GM18861 (cell line): ENCODE results near the gene BHLHE23.
A peak's percentile ranks its signal among the peaks of the same experiment; 100 is the strongest.

Experiments used
- ATAC-seq: cut with Tn5 transposase; IDR thresholded peaks from one replicate; pipeline ENCODE4 v1.9.1; 2021; ENCODE audit not compliant: unreplicated experiment

Gene BHLHE23

DNA sequence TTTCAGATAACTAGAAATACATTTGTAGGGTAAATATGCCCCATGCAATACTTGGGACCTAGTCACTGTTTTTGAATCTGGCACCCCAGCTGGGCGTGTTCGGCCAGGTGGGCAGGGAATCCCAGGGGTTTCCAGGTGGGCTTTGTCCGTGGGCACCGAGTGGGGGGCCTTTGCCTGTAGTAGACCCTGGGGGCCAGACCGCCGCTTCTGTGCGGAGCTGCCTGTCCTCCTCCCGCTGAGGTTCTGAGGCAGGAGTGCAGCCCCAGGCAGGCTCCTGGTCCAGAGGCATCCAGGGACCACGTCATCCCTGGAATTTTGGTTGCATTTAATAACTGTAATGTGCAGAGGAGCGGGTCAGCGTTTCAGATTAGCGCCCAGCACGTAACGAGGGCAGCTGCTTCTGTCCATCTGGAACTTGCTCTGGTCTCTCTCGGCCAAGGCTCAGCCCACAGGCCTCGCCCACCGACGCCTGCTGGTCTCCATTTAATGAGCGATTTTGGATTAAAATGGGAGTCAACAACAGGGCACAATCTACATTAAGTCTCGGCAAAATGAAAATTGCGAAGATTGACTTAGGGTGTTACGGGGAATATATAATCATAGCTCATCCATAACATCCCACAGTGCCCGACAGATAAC is 12.8 kb downstream of the BHLHE23 start:
- ATAC-seq: no peak

DNA sequence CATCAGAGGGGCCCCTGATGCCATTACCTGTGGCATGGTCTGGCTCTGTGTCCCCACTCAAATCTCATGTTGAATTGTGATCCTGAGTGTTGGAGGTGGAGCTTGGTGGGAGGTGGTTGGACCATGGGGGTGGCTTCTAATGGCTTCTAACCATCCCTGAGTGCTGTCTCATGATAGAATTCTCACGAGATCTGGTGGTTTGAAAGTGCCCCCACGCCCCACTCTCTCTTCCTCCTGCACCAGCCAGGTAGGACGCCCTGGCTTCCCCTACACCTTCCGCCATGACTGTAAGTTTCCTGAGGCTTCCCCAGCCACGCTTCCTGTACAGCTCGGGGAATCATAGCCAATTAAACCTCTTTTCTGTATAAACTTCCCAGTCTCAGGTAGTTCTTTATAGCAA is 14.9 kb downstream of the BHLHE23 start:
- ATAC-seq: no peak

DNA sequence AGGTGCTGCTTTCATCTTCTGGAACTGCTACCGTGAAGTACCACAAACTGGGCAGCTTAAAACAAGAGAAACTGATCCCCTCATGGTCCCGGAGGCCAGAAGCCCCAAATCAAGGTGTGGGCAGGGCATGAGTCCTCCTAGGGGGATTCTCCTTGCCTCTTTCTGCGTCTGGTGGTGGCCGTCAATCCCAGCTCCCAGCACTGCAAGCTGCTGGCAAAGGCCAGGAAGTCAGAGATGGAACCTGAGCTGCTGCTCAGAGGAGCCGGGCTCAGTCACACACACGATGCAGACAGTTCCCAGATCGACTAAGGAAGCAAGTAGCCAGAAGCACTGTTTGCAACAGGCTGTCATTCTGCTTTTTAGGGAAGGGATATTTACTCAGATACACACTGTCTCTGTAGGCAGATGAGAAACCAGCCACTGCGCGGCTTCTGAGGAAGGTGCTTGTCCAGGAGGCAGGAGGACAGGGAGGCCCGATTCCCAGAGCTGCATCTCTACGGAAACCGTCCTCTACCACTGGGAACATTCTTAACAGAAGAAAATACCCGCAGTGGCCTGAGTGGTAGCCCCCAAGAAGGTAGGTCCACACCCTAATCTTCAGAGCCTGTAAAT is 15.5 kb downstream of the BHLHE23 start:
- ATAC-seq: no peak

DNA sequence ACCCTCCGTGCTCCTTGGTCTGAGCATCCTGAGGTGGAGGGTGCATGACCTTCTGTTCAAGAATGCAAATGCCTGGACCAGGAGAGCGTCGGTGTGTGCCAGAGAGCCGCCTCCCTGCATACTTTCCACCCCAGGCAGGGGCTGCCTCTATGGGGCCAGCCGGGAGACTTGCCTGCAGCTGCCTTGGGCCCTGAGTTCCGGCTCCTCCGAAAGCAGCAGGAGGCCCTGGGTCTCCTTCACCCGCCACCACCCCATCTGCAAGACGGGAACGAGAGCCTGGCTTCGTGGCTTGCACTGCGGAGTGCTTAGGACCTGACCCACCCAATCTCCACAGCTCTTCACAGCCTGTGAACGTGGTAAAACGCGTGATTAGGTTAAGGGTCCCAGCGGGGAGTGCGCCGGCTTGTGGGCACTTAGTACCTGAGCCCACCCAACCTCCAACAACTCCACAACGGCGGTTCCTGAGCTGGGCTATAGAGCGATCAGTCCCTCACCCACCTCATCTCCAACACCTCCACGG is 16.4 kb downstream of the BHLHE23 start:
- no peak for ATAC-seq

DNA sequence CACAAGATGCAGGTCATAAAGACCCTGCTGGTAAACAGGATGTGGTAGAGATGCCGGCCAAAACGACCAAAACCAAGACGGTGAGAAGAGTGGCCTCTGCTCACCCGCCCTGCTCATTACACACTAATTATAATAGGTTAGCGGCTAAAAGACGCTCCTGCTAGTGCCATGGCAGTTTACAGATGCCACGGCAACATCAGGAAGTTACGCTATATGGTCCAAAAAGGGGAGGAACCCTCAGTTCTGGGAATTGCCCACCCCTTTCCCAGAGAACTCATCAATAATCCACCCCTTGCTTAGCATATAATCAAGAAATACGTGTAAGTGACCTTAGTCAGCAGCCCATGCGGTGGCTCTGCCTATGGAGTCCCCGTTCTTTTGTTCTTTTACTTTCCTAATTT is 17.6 kb downstream of the BHLHE23 start:
- no peak for ATAC-seq

DNA sequence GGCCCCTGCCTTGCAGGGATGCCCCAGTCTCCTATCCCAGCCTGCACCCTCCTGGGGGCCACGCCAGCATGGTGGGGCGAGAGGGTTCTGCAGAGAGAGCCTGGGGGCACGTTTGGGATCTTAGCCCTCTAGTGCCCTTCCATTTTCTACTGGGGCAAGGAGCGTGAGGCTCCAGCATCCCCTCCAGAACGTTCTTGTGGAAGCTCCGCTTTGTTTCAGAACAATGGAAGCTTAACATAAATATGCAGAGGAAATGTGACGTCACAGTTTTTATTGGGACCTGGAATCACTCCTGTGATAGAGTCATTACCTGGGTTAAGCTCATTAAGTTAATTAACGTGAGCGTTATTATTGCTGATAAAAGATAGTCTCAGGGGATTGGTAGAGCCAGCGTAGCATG is 19.6 kb downstream of the BHLHE23 start:
- no peak for ATAC-seq

DNA sequence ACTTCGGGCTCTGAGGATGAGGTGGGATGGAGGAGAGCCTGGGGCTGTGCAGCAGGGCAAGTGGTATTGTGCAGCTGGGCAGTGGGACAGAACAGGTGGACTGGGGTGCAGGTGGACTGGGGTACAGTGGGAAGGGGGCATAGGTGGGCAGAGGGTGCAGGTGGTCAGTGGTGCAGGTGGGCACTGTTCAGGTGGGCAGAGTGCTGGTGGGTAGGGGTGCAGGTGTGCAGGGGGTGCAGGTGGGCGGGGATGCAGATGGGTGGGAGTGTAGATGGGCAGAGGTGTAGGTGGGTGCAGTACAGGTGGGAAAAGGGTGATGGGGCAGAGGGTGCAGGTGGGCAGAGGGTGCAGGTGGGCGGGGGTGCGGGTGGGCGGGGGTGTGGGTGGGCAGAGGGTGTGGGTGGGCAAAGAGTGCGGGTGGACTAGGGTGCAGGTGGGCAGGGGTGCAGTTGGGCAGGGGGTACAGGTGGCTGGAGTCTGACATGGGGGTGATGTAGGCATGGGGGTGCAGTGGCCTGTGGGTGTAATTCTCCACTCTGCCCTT is 20.4 kb downstream of the BHLHE23 start:
- no peak for ATAC-seq

DNA sequence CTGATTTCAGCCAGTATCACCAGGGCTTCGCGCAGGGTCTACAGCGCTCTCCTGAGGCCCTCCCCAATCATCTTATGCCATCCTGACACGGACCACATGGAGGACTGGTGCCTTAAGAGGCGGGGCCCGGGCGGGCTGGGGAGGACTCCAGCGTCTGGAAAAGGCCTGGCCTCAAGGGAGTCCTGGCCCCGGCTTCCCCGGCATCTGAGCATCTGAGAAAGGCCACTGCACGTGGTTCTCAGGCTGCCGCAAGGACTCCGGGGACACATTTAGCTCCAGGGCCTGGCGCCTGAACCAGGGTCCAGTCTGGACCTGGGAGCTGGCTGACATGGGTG is 21.4 kb downstream of the BHLHE23 start:
- no peak for ATAC-seq

DNA sequence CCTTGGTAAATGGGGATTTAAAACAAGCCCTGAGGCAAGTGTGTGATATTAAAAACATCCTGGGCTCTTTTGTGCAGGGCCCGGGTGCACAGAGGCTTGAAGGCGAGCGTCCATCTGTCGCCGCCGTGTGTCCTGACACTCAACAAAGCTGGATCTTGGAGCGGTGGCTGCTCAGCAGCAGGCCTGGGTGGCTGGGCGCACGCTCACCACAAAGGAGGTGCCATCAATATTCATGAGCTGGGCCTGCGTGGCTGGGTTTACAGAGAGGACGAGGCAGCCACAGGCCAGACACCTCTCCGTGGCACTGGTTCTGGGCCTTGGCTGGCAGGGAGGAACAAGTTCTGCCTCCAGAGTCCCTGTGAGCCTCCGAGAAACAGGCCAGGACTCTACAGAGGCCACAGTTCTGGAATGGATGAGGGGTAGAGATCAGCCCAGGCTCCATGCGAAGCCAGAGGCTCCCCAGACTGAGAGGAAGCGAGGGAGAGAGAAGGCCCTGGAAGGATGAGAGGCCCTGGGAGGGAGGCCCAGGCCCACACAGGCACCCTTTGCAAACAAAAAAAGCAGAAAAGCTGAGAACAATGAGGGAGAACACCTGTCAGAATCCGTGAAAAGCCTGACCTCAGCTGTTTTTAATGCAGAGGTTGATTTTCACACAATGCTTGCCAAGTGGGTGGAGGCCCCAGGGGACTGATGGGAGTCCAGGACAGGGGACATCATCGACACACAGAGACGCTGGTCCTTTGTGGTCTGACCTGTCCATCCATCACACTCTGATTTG is 21.9 kb downstream of the BHLHE23 start:
- ATAC-seq: no peak

DNA sequence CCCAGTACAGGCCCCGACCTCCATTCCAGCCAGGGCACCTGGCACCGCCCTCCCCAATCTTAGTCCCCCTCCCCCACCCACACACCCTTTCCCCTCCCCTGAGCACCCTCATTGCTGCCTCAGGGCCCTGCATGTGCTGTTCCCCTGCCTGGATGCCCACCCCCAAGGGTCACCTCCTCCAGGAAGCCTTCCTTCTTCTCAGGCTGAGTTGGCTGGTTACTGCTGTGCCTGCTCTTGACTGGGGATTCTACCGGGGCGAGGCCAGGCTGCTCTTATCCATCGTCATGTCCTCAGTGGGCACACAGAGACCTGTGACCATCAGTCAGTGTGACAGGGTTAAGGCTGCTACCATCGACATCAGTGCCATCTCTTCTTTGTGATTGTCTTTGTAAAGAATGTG is 23.6 kb downstream of the BHLHE23 start:
- ATAC-seq: no peak

DNA sequence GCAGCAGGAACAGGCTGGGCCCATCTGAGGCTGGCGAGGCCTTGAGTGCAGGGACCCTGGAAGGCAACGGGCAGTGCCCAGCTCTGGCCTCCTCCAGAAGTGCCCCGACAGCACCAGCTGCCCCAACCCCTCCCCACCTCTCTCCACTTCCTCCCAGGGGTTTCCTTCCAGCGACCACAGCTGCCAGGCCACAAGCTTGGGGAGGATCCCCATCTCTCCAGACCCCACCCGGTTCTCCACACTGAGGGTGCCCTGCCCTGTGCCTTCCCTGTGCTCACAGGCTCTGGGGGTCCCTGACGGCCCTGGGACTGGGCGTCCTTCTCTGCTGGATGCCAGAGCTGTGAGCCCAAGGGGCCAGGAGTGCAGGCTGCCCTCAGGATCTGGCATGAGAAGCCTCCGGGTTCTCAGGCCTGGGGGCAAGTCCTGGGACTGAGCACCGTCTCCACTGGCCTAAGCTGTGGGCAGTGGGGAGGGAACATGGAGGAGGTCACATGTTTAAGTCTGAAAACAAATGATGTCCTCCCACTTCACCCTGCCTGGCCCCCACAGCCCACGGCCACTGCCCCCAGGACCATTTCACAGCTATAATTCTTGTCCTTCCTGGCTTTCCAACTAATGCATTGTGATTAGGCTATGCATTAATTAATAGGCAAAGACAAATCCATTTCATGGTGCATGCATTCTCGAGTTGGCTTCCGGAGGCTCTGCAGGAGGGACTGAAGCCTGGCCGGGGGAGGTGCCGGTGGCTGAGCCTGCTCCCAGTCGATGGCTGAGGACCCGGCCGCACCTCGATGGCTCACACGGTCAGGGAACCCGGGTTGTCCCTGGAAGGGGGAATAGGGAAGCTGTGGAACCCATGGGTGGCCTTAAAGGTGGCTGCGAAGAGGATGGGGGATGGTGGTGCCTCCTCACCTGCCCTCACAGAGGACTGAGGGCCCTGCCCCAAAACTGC is 24.4 kb downstream of the BHLHE23 start:
- ATAC-seq: no peak

DNA sequence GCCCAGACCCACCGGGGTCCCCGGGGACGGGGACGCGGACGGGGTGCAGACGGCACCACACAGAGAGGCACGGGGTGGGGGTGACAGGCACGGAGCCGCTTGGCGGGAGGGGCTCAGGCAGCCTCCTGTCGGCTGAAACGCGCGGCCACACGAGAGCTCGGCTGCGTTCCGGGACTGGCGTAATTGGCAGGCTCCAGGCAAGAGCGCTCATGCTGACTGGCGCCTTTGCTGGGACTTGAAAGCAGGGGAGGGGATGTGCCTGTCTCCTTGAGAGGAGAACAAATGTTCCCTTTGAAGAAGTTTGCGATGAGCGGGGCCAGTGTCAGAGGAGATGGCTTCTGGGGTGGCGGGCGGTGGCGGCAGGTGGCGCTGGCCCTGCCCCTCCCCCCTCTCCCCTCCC is 25.8 kb downstream of the BHLHE23 start:
- ATAC-seq: no peak

DNA sequence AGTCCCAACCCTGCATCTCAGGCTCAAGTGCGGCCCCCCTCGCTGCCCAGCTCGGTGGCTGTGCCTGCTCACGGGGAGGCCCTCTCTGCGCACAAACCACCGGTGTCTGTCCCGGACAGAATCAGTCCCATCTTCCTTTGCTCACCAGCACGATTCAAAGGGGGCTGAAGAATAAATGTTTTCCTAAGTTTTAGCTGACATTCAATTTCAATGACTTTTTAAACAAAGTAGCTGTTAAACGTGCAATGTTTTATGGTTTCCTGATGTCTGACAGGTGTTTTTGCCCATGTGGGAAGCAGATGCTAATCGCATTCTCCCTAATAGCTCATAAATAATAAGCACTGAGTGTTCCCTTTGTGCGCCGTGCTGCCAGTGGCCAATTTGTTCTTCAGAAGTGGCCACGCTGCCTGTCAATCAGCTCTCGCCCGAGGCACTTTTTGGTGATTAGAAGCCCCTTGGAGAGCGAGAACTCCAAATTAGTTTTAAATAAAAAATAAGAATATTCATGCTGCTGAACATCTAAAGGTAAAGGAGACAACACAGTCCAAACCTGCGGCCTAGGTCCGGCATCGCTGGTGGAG is 26.3 kb downstream of the BHLHE23 start:
- no peak for ATAC-seq

DNA sequence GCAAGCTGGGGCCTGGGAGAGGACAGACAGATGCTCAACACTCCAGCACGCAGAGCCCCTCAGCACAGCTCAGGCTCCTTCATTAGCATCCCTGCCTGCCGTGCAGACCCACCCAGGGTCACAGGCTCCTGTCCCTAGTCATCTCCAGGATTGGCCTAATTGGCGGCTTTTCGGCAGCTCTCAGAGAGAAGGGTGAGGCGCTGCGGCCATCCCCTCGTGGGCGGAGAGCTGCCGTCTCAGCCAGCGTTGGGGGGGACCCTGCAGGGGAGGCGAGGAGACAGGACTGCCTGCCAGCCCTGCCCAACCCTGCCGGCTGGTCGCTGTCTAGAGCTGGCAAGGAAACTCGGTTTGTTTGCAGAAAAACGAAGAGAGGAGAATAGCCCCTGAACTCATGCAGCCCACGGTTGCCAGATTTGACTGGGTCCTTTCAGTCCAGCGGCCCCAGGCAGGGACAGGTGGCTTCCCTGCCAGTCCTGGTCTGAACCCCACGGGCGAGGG is 26.8 kb downstream of the BHLHE23 start:
- no peak for ATAC-seq

DNA sequence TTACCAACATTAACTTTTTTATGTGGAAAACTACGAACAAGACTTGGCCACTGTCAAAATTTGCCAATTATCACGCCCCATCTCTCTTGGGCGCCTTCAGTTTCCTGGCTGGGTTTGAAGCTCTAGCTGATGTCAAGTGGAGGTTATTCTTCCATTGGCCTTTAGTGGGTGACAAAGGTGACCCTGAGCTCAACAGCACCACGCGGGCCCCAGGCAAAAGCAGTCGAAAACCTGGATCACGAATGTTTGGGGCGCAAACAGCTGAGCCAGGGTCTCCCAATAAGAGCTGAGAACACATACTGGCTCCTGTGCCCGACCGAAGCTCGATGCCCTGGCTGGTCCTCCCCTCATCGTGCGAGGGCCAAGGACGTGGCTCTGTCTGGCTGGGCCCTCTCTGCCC is 27.5 kb downstream of the BHLHE23 start:
- no peak for ATAC-seq

DNA sequence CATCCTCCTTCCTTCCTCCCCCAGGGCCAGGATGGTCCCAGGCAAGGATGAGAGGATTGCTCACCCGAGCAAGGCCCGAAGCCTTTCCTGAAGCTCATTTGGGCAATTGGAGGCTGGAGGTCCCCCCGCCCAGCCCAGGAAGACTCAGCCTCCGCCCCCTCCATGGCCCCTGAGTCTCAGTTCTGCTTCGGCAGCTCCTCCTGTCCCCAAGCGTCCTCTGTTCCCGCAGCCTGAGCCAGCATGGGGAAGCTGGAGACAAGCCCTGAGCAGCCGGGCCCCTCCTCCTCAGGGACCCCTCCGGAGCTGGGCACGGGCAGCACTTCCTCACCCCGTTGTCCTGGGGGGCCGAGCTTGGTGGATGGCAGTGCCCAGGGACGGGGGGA is 28.2 kb downstream of the BHLHE23 start:
- no peak for ATAC-seq

DNA sequence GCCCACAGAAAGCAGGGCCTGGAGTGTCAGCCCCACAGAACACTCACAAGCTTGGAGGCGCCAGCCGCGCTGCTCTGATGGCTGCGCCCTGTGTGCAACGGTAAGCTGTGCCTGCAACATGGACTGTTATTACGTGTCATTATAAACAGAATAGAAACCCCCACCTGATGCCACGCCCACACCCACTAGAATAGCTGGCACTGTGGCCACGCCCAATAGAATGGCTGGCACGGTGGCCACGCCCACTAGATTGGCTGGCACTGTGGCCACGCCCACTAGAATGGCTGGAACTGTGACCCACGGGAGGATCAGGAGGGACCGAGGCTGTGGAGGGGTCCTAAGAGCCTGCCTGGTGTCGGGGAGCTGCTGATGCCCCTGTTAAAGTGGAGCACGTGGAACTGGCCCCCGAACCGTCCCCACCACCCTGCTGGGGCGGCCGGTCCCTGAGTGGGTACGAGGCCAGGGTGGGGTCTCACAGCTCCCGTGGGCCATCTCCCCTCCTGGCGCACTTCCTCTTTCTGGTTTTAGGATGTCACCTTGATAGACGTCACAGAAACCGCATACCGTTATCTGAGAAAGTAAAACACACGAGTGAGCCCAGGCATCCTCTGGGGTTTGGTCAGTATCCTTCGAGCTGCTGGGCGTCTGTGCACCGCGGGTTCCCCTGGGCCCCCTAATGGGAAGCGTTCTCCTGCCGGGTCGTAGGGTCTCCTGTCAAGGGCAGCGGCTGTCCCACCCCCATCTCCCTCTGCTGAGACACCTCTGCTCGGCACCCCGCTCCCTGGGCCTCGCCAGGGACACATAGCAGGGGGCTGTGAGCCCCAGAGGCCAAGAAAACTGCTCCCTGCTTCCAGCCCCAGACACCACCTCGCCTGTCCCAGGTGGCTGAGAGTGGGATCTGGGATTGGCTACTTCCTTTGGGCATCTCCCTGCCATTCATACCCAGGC is 28.9 kb downstream of the BHLHE23 start:
- ATAC-seq: peak; percentile 74

DNA sequence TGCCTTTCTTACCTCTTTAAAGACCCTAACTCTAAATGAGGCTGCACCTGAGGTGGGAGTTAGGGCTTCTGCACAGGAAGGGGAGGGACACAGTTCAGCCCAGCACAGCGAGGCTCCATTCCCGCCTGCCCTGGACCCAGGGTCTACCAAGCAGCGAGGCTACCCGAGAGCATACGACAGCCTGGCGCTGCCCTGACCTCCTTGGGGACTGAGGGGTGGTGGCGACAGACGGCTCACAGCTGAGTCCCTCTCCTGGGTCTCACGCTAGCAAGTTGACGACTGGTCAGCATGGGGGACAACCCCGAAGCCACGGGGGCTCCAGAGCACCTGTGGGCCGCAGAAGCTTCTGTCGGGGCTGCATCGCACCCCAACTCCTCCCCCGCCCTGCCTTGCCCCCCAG is 29.9 kb downstream of the BHLHE23 start:
- ATAC-seq: no peak

DNA sequence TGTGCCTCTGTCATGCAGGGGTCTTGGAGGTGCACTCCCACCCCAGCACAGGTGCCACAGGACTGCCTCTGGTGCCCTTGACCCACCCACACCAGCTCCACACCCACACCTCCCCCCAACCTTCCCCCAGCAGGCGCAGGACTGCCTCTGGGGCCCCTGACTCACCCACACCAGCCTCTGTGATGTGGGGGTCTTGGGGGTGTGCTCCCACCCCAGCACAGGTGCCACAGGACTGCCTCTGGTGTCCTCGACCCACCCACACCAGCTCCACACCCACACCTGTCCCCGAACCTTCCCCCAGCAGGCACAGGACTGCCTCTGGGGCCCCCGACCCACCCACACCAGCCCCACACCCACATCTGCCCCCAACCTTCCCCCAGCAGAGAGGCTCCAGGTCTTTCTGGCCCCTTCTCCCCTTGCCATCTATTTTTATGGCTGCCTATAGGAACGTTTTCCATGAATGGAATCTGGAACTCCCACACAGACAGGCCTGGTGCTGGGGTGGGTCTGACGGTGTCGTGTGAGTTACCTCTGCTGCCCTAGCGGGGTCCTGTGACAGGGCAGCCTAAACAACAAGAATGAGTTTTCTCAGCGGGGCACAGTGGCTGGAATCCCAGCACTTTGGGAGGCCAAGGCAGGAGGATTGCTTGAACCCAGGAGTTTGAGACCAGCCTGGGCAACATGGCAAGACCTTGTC is 30.8 kb downstream of the BHLHE23 start:
- no peak for ATAC-seq
